Measurements from ENCODE around the gene MYO7A. TPM values are rescaled to one million over a fixed set of nuclear protein-coding genes. Genes with fewer than 3 reads are reported as not detected.

The MYO7A gene
- total and polyA plus RNA-seq, 2 experiments from 2014 or later: 1.8 to 5.4 TPM

DNA sequence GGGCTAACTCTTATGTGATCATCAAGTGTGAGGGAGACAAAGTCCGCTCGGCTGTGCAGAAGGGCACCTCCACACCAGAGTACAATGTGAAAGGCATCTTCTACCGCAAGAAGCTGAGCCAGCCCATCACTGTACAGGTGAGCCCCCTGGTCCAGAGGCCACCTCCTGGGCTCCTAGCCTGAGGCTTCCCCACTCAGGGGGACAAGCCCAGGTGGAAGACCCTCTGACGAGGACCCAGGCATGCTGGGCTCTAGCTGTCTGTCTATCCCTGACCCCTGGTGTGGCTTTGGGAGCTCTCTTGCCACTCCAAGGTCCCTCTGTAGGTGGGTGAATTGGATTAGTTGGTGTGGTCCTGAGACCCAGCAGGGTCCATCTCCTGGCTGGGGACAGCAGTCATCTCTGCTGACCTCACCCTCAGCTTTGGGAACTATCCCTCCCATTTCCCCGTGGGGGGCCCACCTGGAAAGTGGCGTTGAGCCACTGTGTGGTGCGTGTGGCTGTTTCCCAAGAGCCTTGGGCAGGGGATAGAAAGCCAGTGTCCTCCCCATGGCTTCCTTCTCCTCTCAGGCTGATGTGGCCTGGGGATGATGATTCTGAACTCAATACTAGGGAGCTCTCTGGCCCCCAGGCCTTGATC lies 5.4 kb upstream of the MYO7A start (continued):
- TF ChIP-seq, protein P1, sequence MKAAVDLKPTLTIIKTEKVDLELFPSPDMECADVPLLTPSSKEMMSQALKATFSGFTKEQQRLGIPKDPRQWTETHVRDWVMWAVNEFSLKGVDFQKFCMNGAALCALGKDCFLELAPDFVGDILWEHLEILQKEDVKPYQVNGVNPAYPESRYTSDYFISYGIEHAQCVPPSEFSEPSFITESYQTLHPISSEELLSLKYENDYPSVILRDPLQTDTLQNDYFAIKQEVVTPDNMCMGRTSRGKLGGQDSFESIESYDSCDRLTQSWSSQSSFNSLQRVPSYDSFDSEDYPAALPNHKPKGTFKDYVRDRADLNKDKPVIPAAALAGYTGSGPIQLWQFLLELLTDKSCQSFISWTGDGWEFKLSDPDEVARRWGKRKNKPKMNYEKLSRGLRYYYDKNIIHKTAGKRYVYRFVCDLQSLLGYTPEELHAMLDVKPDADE (IDR thresholded peaks at IDR 0.05): no peak
- TF ChIP-seq CREB1 (CRISPR knock-in tag; IDR thresholded peaks at IDR 0.05; ENCODE audit: low read depth) (no peak), NANOG (IDR thresholded peaks at IDR 0.05; ENCODE audit: borderline replicate concordance) (no peak)
- TF ChIP-seq, protein P2, sequence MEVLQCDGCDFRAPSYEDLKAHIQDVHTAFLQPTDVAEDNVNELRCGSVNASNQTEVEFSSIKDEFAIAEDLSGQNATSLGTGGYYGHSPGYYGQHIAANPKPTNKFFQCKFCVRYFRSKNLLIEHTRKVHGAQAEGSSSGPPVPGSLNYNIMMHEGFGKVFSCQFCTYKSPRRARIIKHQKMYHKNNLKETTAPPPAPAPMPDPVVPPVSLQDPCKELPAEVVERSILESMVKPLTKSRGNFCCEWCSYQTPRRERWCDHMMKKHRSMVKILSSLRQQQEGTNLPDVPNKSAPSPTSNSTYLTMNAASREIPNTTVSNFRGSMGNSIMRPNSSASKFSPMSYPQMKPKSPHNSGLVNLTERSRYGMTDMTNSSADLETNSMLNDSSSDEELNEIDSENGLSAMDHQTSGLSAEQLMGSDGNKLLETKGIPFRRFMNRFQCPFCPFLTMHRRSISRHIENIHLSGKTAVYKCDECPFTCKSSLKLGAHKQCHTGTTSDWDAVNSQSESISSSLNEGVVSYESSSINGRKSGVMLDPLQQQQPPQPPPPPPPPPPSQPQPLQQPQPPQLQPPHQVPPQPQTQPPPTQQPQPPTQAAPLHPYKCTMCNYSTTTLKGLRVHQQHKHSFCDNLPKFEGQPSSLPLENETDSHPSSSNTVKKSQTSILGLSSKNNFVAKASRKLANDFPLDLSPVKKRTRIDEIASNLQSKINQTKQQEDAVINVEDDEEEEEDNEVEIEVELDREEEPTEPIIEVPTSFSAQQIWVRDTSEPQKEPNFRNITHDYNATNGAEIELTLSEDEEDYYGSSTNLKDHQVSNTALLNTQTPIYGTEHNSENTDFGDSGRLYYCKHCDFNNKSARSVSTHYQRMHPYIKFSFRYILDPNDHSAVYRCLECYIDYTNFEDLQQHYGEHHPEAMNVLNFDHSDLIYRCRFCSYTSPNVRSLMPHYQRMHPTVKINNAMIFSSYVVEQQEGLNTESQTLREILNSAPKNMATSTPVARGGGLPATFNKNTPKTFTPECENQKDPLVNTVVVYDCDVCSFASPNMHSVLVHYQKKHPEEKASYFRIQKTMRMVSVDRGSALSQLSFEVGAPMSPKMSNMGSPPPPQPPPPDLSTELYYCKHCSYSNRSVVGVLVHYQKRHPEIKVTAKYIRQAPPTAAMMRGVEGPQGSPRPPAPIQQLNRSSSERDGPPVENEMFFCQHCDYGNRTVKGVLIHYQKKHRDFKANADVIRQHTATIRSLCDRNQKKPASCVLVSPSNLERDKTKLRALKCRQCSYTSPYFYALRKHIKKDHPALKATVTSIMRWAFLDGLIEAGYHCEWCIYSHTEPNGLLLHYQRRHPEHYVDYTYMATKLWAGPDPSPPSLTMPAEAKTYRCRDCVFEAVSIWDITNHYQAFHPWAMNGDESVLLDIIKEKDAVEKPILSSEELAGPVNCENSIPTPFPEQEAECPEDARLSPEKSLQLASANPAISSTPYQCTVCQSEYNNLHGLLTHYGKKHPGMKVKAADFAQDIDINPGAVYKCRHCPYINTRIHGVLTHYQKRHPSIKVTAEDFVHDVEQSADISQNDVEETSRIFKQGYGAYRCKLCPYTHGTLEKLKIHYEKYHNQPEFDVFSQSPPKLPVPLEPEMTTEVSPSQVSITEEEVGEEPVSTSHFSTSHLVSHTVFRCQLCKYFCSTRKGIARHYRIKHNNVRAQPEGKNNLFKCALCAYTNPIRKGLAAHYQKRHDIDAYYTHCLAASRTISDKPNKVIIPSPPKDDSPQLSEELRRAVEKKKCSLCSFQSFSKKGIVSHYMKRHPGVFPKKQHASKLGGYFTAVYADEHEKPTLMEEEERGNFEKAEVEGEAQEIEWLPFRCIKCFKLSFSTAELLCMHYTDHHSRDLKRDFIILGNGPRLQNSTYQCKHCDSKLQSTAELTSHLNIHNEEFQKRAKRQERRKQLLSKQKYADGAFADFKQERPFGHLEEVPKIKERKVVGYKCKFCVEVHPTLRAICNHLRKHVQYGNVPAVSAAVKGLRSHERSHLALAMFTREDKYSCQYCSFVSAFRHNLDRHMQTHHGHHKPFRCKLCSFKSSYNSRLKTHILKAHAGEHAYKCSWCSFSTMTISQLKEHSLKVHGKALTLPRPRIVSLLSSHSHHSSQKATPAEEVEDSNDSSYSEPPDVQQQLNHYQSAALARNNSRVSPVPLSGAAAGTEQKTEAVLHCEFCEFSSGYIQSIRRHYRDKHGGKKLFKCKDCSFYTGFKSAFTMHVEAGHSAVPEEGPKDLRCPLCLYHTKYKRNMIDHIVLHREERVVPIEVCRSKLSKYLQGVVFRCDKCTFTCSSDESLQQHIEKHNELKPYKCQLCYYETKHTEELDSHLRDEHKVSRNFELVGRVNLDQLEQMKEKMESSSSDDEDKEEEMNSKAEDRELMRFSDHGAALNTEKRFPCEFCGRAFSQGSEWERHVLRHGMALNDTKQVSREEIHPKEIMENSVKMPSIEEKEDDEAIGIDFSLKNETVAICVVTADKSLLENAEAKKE (CRISPR knock-in tag; IDR thresholded peaks at IDR 0.05): no peak

DNA sequence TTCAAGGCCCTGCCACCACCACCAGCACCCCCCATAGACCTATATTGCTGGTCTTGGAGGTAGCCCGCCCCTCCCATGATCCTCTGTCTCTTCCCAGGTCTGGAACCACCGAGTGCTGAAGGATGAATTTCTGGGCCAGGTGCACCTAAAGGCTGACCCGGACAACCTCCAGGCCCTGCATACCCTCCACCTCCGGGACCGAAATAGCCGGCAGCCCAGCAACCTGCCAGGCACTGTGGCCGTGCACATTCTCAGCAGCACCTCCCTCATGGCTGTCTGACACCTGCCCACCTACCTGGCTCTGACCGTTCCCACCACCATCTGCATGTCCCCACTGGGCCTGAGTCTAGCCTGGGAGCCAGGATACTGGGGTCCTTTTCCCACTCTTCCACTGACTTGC lies 4.5 kb upstream of the MYO7A start:
- Histone ChIP-seq H2AFZ (no peak overlapping the region), H3K4me2 (no peak overlapping the region), H3K4me1 (ENCODE audit: insufficient read depth) (peaks cover 8% of the 10 kb centered on the region), H3K9me2 (ENCODE audit: insufficient read depth) (no peaks in the 10 kb centered on the region), H3F3A (replicated peaks; ENCODE audit: low read depth) (0 out of 2 replicates have a peak, but pooled peaks cover 4% of the 10 kb centered on the region), H4K20me1 (replicated peaks; ENCODE audit: insufficient read depth) (no peaks in the 10 kb centered on the region; the same call in 1 of the 2 replicates), H3K36me3 (ENCODE audit: insufficient read depth) (no peaks in the 10 kb centered on the region), H3K79me2 (replicated peaks; ENCODE audit: insufficient read depth) (no peaks in the 10 kb centered on the region), H3K27me3 (ENCODE audit: insufficient read depth) (no peaks in the 10 kb centered on the region), H3K27ac (ENCODE audit: low read depth) (no peak overlapping the region), H3K4me3 (no peak overlapping the region)
- Mint-ChIP-seq H3K36me3 (ENCODE audit: low read depth) (peaks cover 5% of the 10 kb centered on the region; the same call in 1 of the 3 replicates), H3K9me3 (no peaks in the 10 kb centered on the region), H3K27me3 (ENCODE audit: insufficient read depth, low read depth, poor library complexity) (peaks cover 19% of the 10 kb centered on the region), H3K4me3 (no peak overlapping the region), H3K4me1 (peaks cover 19% of the 10 kb centered on the region), H3K27ac (no peak overlapping the region)
- no peak for ATAC-seq
- DNase-seq (ENCODE audit: low spot score): no peak
- TF ChIP-seq CREB1 (CRISPR knock-in tag; IDR thresholded peaks at IDR 0.05; ENCODE audit: low read depth): no peak
- no peak for TF ChIP-seq EZH2 (IDR thresholded peaks at IDR 0.05; ENCODE audit: low read depth, unreplicated experiment)
- TF ChIP-seq POLR2AphosphoS5 (IDR thresholded peaks at IDR 0.05; ENCODE audit: low read depth): no peak
- TF ChIP-seq, protein P2 (CRISPR knock-in tag; IDR thresholded peaks at IDR 0.05): no peak
- TF ChIP-seq ZNF114 (CRISPR knock-in tag; IDR thresholded peaks at IDR 0.05): no peak
- TF ChIP-seq NANOG (IDR thresholded peaks at IDR 0.05; ENCODE audit: borderline replicate concordance): no peak
- TF ChIP-seq ZNF331 (CRISPR knock-in tag; IDR thresholded peaks at IDR 0.05; ENCODE audit: low read depth): no peak
